ENCODE data around the gene ZNF566.

ZNF566 gene

GRCh38 chr19:36488118-36488845 is 1.1 kb downstream of the ZNF566 start:
- H3K4me3 Mint-ChIP-seq = peak overlapping the region; percentile 96
- peaks cover 22% of the 10 kb centered on the region for H3K36me3 Mint-ChIP-seq
- H3K27ac Mint-ChIP-seq = peak overlapping the region; percentile 100
- peaks cover 35% of the 10 kb centered on the region for H3K4me1 Mint-ChIP-seq
- H3K9me3 Mint-ChIP-seq = peaks cover 11% of the 10 kb centered on the region
- H3K27me3 Mint-ChIP-seq = no peaks in the 10 kb centered on the region

GRCh38 chr19:36483653-36484052 is 5.7 kb downstream of the ZNF566 start:
- Mint-ChIP-seq H3K36me3 (peaks cover 45% of the 10 kb centered on the region), H3K27ac (no peak overlapping the region), H3K4me3 (no peak overlapping the region)

GRCh38 chr19:36482876-36483275 is 6.5 kb downstream of the ZNF566 start:
- Mint-ChIP-seq H3K36me3 (peaks cover 50% of the 10 kb centered on the region), H3K4me3 (no peak overlapping the region), H3K27me3 (no peaks in the 10 kb centered on the region), H3K4me1 (peaks cover 11% of the 10 kb centered on the region), H3K27ac (no peak overlapping the region), H3K9me3 (peaks cover 6% of the 10 kb centered on the region)

More at GRCh38 chr19:36483653-36484052, 5.7 kb downstream of the ZNF566 start:
- Mint-ChIP-seq H3K9me3 (peaks cover 6% of the 10 kb centered on the region), H3K27me3 (no peaks in the 10 kb centered on the region), H3K4me1 (peaks cover 19% of the 10 kb centered on the region)

GRCh38 chr19:36460046-36460445 is 29.3 kb downstream of the ZNF566 start:
- Mint-ChIP-seq H3K27me3 (no peaks in the 10 kb centered on the region), H3K4me3 (no peak overlapping the region), H3K36me3 (peaks cover 53% of the 10 kb centered on the region), H3K9me3 (peaks cover 34% of the 10 kb centered on the region), H3K27ac (no peak overlapping the region), H3K4me1 (no peaks in the 10 kb centered on the region)

GRCh38 chr19:36456831-36457230 is 32.5 kb downstream of the ZNF566 start:
- peaks cover 62% of the 10 kb centered on the region for H3K36me3 Mint-ChIP-seq

GRCh38 chr19:36449059-36449670 is 40.2 kb downstream of the ZNF566 start:
- Mint-ChIP-seq H3K9me3 (peaks cover 14% of the 10 kb centered on the region), H3K4me1 (no peaks in the 10 kb centered on the region), H3K4me3 (no peak overlapping the region), H3K36me3 (peaks cover 60% of the 10 kb centered on the region), H3K27me3 (no peaks in the 10 kb centered on the region), H3K27ac (no peak overlapping the region)

More at GRCh38 chr19:36456831-36457230, 32.5 kb downstream of the ZNF566 start:
- Mint-ChIP-seq H3K27ac (no peak overlapping the region), H3K4me1 (no peaks in the 10 kb centered on the region), H3K4me3 (no peak overlapping the region), H3K27me3 (no peaks in the 10 kb centered on the region), H3K9me3 (peaks cover 39% of the 10 kb centered on the region)

GRCh38 chr19:36441339-36441738 is 48.0 kb downstream of the ZNF566 start:
- peaks cover 25% of the 10 kb centered on the region for H3K36me3 Mint-ChIP-seq
- no peak overlapping the region for H3K4me3 Mint-ChIP-seq
- no peaks in the 10 kb centered on the region for H3K27me3 Mint-ChIP-seq
- no peaks in the 10 kb centered on the region for H3K4me1 Mint-ChIP-seq
- peaks cover 10% of the 10 kb centered on the region for H3K9me3 Mint-ChIP-seq
- H3K27ac Mint-ChIP-seq = no peak overlapping the region

- Mint-ChIP-seq H3K4me1 (no peaks in the 10 kb centered on the region), H3K27ac (no peak overlapping the region), H3K4me3 (no peak overlapping the region), H3K36me3 (peaks cover 21% of the 10 kb centered on the region), H3K9me3 (peaks cover 29% of the 10 kb centered on the region), H3K27me3 (no peaks in the 10 kb centered on the region)
Observed at GRCh38 chr19:36436531-36436930, 52.8 kb downstream of the ZNF566 start.

- no peak overlapping the region for H3K4me3 Mint-ChIP-seq
- H3K4me1 Mint-ChIP-seq = peaks cover 5% of the 10 kb centered on the region
- peaks cover 17% of the 10 kb centered on the region for H3K27me3 Mint-ChIP-seq
- H3K9me3 Mint-ChIP-seq = peaks cover 22% of the 10 kb centered on the region
- H3K36me3 Mint-ChIP-seq = peaks cover 19% of the 10 kb centered on the region
- no peak overlapping the region for H3K27ac Mint-ChIP-seq
Observed at GRCh38 chr19:36423925-36424324, 65.4 kb downstream of the ZNF566 start.

GRCh38 chr19:36421749-36422481 is 67.4 kb downstream of the ZNF566 start:
- peaks cover 27% of the 10 kb centered on the region for H3K36me3 Mint-ChIP-seq
- peaks cover 15% of the 10 kb centered on the region for H3K27me3 Mint-ChIP-seq
- H3K4me1 Mint-ChIP-seq = peaks cover 24% of the 10 kb centered on the region
- H3K27ac Mint-ChIP-seq = no peak overlapping the region
- peaks cover 18% of the 10 kb centered on the region for H3K9me3 Mint-ChIP-seq
- H3K4me3 Mint-ChIP-seq = peak overlapping the region; percentile 64

- H3K4me1 Mint-ChIP-seq = peaks cover 25% of the 10 kb centered on the region
- H3K9me3 Mint-ChIP-seq = peaks cover 16% of the 10 kb centered on the region
- peaks cover 25% of the 10 kb centered on the region for H3K36me3 Mint-ChIP-seq
- H3K4me3 Mint-ChIP-seq = no peak overlapping the region
- no peak overlapping the region for H3K27ac Mint-ChIP-seq
- H3K27me3 Mint-ChIP-seq = peaks cover 15% of the 10 kb centered on the region
Observed at GRCh38 chr19:36420961-36421748, 68.2 kb downstream of the ZNF566 start.

- Mint-ChIP-seq H3K4me3 (peak within 1 kb of the TSS; percentile 97), H3K27me3 (peaks cover 10% of the 10 kb centered on the region), H3K27ac (peak within 1 kb of the TSS; percentile 97), H3K4me1 (peaks cover 25% of the 10 kb centered on the region), H3K9me3 (peaks cover 6% of the 10 kb centered on the region), H3K36me3 (peaks cover 28% of the 10 kb centered on the region)
Observed at GRCh38 chr19:36418287-36419001, 70.9 kb downstream of the ZNF566 start, which contains the start of gene ZFP82. Gene ZFP82 (minus strand): TSS chr19:36418644. CDS start chr19:36409789, 8,855 bp downstream.

GRCh38 chr19:36417752-36418286 is 71.5 kb downstream of the ZNF566 start:
- Mint-ChIP-seq H3K4me1 (peaks cover 25% of the 10 kb centered on the region), H3K27ac (peak overlapping the region; percentile 97), H3K4me3 (peak overlapping the region; percentile 97), H3K27me3 (peaks cover 10% of the 10 kb centered on the region), H3K9me3 (peaks cover 6% of the 10 kb centered on the region), H3K36me3 (peaks cover 34% of the 10 kb centered on the region)

- Mint-ChIP-seq H3K27ac (no peak overlapping the region), H3K36me3 (peaks cover 66% of the 10 kb centered on the region), H3K4me3 (peak overlapping the region; percentile 36), H3K9me3 (peaks cover 34% of the 10 kb centered on the region), H3K27me3 (no peaks in the 10 kb centered on the region), H3K4me1 (no peaks in the 10 kb centered on the region)
Observed at GRCh38 chr19:36409841-36410240, 79.5 kb downstream of the ZNF566 start.

Data from activated naive CD4-positive, alpha-beta T cell treated with anti-CD3 and anti-CD28 coated beads, Interleukin-2, amount 50 U/mL, for 24 hours (primary cell).